ES-I3 (cell line): Measurements from ENCODE around the gene TRIOBP.
"Not testable (repeated sequence)": the region's sequence is repeated elsewhere in the genome, so short reads cannot be mapped to it uniquely, and the experiment has no call there.

Experiments used
- H3K36me3 ChIP-seq: 2 replicates; pipeline ENCODE4 v1.6.1; 2013; ENCODE audit warnings: mild to moderate bottlenecking, low read length, control low read depth, moderate library complexity; ENCODE audit not compliant: insufficient read depth
- H3K4me1 ChIP-seq: 2 replicates; pipeline ENCODE4 v1.6.1; 2013; ENCODE audit warnings: mild to moderate bottlenecking, control low read depth, low read length; ENCODE audit not compliant: insufficient read depth
- H3K9ac ChIP-seq: 2 replicates; pipeline ENCODE4 v1.6.1; 2013; ENCODE audit warnings: low read depth, mild to moderate bottlenecking, low read length, moderate library complexity
- H3K9me3 ChIP-seq: 2 replicates; pipeline ENCODE4 v1.6.1; 2013; ENCODE audit warnings: mild to moderate bottlenecking, low read length, moderate library complexity; ENCODE audit not compliant: control insufficient read depth, insufficient read depth

The TRIOBP gene

GRCh38 chr22:37716708-37717107 lies 19.9 kb downstream of the TRIOBP start:
- Histone ChIP-seq H3K9ac (no peak overlapping the region), H3K4me1 (no peaks in the 10 kb centered on the region), H3K36me3 (0 out of 2 replicates have a peak, but pooled peaks cover 5% of the 10 kb centered on the region)

GRCh38 chr22:37717235-37717634 lies 20.4 kb downstream of the TRIOBP start:
- not testable (repeated sequence) for H3K9ac ChIP-seq, H3K4me1 ChIP-seq, H3K36me3 ChIP-seq, H3K9me3 ChIP-seq

More at GRCh38 chr22:37716708-37717107, 19.9 kb downstream of the TRIOBP start:
- H3K9me3 ChIP-seq = no peaks in the 10 kb centered on the region

- H3K9me3 ChIP-seq, H3K9ac ChIP-seq, H3K36me3 ChIP-seq, H3K4me1 ChIP-seq: not testable (repeated sequence)
Observed at GRCh38 chr22:37717746-37718305, 21.0 kb downstream of the TRIOBP start.

- no peak overlapping the region for H3K9ac ChIP-seq
- peaks cover 5% of the 10 kb centered on the region; the same call in 1 of the 2 replicates for H3K36me3 ChIP-seq
- H3K4me1 ChIP-seq = 0 out of 2 replicates have a peak, but pooled peaks cover 4% of the 10 kb centered on the region
- no peaks in the 10 kb centered on the region for H3K9me3 ChIP-seq
Observed at GRCh38 chr22:37725551-37726240, 28.8 kb downstream of the TRIOBP start.

- peaks cover 5% of the 10 kb centered on the region; the same call in 1 of the 2 replicates for H3K36me3 ChIP-seq
- 0 out of 2 replicates have a peak, but pooled peaks cover 4% of the 10 kb centered on the region for H3K4me1 ChIP-seq
- H3K9ac ChIP-seq = no peak overlapping the region
- no peaks in the 10 kb centered on the region for H3K9me3 ChIP-seq
Observed at GRCh38 chr22:37726241-37726887, 29.5 kb downstream of the TRIOBP start.

- Histone ChIP-seq H3K36me3 (peaks cover 5% of the 10 kb centered on the region; the same call in 1 of the 2 replicates), H3K9ac (no peak overlapping the region), H3K4me1 (0 out of 2 replicates have a peak, but pooled peaks cover 4% of the 10 kb centered on the region), H3K9me3 (no peaks in the 10 kb centered on the region)
Observed at GRCh38 chr22:37728620-37729019, 31.8 kb downstream of the TRIOBP start.

- H3K9ac ChIP-seq = no peak overlapping the region
Observed at GRCh38 chr22:37731804-37732471, 35.1 kb downstream of the TRIOBP start.

GRCh38 chr22:37732699-37733607 lies 36.1 kb downstream of the TRIOBP start:
- H3K9ac ChIP-seq = no peak overlapping the region
- H3K4me1 ChIP-seq = 0 out of 2 replicates have a peak, but pooled peaks cover 4% of the 10 kb centered on the region

More at GRCh38 chr22:37731804-37732471, 35.1 kb downstream of the TRIOBP start:
- Histone ChIP-seq H3K4me1 (0 out of 2 replicates have a peak, but pooled peaks cover 4% of the 10 kb centered on the region), H3K9me3 (no peaks in the 10 kb centered on the region), H3K36me3 (no peaks in the 10 kb centered on the region)

GRCh38 chr22:37733625-37734401 lies 37.0 kb downstream of the TRIOBP start:
- no peaks in the 10 kb centered on the region for H3K9me3 ChIP-seq
- 0 out of 2 replicates have a peak, but pooled peaks cover 4% of the 10 kb centered on the region for H3K4me1 ChIP-seq
- H3K36me3 ChIP-seq = no peaks in the 10 kb centered on the region
- no peak overlapping the region for H3K9ac ChIP-seq

More at GRCh38 chr22:37732699-37733607, 36.1 kb downstream of the TRIOBP start:
- H3K9me3 ChIP-seq = no peaks in the 10 kb centered on the region
- H3K36me3 ChIP-seq = no peaks in the 10 kb centered on the region

GRCh38 chr22:37734402-37734700 lies 37.5 kb downstream of the TRIOBP start:
- no peaks in the 10 kb centered on the region for H3K9me3 ChIP-seq
- no peaks in the 10 kb centered on the region for H3K36me3 ChIP-seq
- 0 out of 2 replicates have a peak, but pooled peaks cover 4% of the 10 kb centered on the region for H3K4me1 ChIP-seq
- no peak overlapping the region for H3K9ac ChIP-seq

GRCh38 chr22:37734964-37735451 lies 38.2 kb downstream of the TRIOBP start:
- H3K4me1 ChIP-seq = 0 out of 2 replicates have a peak, but pooled peaks cover under 1% of the 10 kb centered on the region
- no peaks in the 10 kb centered on the region for H3K9me3 ChIP-seq
- no peaks in the 10 kb centered on the region for H3K36me3 ChIP-seq
- H3K9ac ChIP-seq = no peak overlapping the region

- Histone ChIP-seq H3K36me3 (no peaks in the 10 kb centered on the region), H3K9ac (no peak overlapping the region), H3K4me1 (peaks cover 12% of the 10 kb centered on the region; the same call in 1 of the 2 replicates), H3K9me3 (no peaks in the 10 kb centered on the region)
Observed at GRCh38 chr22:37739035-37739434, 42.2 kb downstream of the TRIOBP start.

- Histone ChIP-seq H3K36me3 (no peaks in the 10 kb centered on the region), H3K4me1 (peaks cover 12% of the 10 kb centered on the region; the same call in 1 of the 2 replicates), H3K9ac (no peak overlapping the region)
Observed at GRCh38 chr22:37739611-37740049, 42.8 kb downstream of the TRIOBP start.

More at GRCh38 chr22:37739611-37740049, 42.8 kb downstream of the TRIOBP start:
- H3K9me3 ChIP-seq = no peaks in the 10 kb centered on the region
